ENCODE results near the gene TBCE. TPM values are rescaled to one million over a fixed set of nuclear protein-coding genes. Genes with fewer than 3 reads are reported as not detected.

Gene TBCE
- total and polyA plus RNA-seq, 9 of the 15 experiments (the other 6 are each of a cell fraction or from before 2014, with no cell fraction given): 52.6 to 92.1 (median 82.1) TPM

DNA sequence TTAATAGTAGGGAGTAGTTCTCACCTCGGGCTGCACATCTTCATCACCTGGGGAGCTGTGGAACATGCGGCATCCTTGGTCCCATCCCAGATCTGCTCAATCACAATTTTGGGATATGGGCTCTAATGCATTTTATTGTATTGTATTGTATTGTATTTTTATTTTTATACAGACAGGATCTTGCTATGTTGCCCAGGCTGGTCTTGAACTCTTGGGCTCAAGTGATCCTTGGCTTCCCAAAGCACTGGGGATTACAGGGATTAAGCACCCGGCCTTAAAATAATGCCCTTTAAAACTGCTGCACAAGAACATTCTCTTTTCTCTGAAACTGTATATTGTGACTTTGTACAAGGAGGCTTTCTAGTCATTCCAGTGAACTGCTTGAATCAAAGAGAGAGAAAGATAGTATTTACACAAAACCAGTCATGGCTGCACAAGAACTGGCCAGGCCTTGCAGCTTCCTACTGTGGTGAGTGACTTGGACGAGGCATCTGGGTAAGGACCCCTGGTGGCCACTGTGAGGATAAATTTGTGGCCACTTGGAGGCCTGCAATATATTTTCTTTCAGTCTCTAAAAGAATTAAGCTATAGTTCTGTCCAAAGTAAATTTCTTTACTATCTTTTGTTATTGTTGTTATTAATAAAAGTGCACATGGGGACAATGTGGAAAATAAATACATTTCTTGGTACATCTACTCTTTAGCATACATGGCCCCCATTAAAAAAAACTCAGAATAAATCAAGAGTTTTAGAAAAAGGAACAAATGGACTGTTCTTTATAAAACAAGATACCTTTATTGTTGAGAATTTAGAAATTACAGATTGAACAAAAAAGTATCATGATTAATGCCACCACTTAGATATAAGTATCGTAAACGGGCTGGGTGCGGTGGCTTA is 48.0 kb downstream of the TBCE start (continued):
- TF ChIP-seq SREBF1 (IDR thresholded peaks at IDR 0.05; ENCODE audit: borderline replicate concordance, low read depth, low read length) (no peak), SP1 (CRISPR knock-in tag; IDR thresholded peaks at IDR 0.05) (peak; percentile 29; the same call in 1 of the 2 replicates), POLR2H (tag; IDR thresholded peaks at IDR 0.05; ENCODE audit: low read depth) (no peak), RB1 (IDR thresholded peaks at IDR 0.05; ENCODE audit: low read depth) (0 out of 2 replicates have a peak, but pooled peaks have one; percentile 46), PCBP2 (IDR thresholded peaks at IDR 0.05; ENCODE audit: low read depth, low read length, poor library complexity, severe bottlenecking) (no peak), MAZ (CRISPR knock-in tag; conservative IDR thresholded peaks at IDR 0.05 in 1 of 2, IDR thresholded peaks at IDR 0.05 in 1 of 2) (peak in 1 of 2 experiments; percentile 43; a peak in 1 of 4 replicates), TEAD1 (CRISPR knock-in tag; IDR thresholded peaks at IDR 0.05) (0 out of 4 replicates have a peak, but pooled peaks of 1 of the 2 experiments have one; percentile 16), CSDE1 (IDR thresholded peaks at IDR 0.05) (no peak), CBX8 (IDR thresholded peaks at IDR 0.05; ENCODE audit: borderline replicate concordance, extremely low read depth, low read depth, low read length, poor library complexity, severe bottlenecking) (no peak), NR2F6 (CRISPR knock-in tag; IDR thresholded peaks at IDR 0.05) (no peak)
- TF ChIP-seq, protein P1, sequence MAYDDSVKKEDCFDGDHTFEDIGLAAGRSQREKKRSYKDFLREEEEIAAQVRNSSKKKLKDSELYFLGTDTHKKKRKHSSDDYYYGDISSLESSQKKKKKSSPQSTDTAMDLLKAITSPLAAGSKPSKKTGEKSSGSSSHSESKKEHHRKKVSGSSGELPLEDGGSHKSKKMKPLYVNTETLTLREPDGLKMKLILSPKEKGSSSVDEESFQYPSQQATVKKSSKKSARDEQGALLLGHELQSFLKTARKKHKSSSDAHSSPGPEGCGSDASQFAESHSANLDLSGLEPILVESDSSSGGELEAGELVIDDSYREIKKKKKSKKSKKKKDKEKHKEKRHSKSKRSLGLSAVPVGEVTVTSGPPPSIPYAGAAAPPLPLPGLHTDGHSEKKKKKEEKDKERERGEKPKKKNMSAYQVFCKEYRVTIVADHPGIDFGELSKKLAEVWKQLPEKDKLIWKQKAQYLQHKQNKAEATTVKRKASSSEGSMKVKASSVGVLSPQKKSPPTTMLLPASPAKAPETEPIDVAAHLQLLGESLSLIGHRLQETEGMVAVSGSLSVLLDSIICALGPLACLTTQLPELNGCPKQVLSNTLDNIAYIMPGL (CRISPR knock-in tag; IDR thresholded peaks at IDR 0.05): no peak
- TF ChIP-seq, protein P2, sequence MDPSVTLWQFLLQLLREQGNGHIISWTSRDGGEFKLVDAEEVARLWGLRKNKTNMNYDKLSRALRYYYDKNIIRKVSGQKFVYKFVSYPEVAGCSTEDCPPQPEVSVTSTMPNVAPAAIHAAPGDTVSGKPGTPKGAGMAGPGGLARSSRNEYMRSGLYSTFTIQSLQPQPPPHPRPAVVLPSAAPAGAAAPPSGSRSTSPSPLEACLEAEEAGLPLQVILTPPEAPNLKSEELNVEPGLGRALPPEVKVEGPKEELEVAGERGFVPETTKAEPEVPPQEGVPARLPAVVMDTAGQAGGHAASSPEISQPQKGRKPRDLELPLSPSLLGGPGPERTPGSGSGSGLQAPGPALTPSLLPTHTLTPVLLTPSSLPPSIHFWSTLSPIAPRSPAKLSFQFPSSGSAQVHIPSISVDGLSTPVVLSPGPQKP (CRISPR knock-in tag; IDR thresholded peaks at IDR 0.05): no peak
- TF ChIP-seq, protein P3, sequence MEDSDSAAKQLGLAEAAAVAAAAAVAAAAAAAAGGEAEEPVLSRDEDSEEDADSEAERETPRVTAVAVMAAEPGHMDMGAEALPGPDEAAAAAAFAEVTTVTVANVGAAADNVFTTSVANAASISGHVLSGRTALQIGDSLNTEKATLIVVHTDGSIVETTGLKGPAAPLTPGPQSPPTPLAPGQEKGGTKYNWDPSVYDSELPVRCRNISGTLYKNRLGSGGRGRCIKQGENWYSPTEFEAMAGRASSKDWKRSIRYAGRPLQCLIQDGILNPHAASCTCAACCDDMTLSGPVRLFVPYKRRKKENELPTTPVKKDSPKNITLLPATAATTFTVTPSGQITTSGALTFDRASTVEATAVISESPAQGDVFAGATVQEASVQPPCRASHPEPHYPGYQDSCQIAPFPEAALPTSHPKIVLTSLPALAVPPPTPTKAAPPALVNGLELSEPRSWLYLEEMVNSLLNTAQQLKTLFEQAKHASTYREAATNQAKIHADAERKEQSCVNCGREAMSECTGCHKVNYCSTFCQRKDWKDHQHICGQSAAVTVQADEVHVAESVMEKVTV (CRISPR knock-in tag; IDR thresholded peaks at IDR 0.05): peak; percentile 73; the same call in 1 of the 2 replicates
- TF ChIP-seq, protein P4, sequence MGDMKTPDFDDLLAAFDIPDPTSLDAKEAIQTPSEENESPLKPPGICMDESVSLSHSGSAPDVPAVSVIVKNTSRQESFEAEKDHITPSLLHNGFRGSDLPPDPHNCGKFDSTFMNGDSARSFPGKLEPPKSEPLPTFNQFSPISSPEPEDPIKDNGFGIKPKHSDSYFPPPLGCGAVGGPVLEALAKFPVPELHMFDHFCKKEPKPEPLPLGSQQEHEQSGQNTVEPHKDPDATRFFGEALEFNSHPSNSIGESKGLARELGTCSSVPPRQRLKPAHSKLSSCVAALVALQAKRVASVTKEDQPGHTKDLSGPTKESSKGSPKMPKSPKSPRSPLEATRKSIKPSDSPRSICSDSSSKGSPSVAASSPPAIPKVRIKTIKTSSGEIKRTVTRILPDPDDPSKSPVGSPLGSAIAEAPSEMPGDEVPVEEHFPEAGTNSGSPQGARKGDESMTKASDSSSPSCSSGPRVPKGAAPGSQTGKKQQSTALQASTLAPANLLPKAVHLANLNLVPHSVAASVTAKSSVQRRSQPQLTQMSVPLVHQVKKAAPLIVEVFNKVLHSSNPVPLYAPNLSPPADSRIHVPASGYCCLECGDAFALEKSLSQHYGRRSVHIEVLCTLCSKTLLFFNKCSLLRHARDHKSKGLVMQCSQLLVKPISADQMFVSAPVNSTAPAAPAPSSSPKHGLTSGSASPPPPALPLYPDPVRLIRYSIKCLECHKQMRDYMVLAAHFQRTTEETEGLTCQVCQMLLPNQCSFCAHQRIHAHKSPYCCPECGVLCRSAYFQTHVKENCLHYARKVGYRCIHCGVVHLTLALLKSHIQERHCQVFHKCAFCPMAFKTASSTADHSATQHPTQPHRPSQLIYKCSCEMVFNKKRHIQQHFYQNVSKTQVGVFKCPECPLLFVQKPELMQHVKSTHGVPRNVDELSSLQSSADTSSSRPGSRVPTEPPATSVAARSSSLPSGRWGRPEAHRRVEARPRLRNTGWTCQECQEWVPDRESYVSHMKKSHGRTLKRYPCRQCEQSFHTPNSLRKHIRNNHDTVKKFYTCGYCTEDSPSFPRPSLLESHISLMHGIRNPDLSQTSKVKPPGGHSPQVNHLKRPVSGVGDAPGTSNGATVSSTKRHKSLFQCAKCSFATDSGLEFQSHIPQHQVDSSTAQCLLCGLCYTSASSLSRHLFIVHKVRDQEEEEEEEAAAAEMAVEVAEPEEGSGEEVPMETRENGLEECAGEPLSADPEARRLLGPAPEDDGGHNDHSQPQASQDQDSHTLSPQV (IDR thresholded peaks at IDR 0.05): no peak
